HCT116 (cell line): ENCODE results near the gene UGT1A9. TPM values are rescaled to one million over a fixed set of nuclear protein-coding genes. Genes with fewer than 3 reads are reported as not detected.

Experiments
- ATAC-seq: fragments of 200-7000 bp; cut with Tn5 transposase; 2 replicates; pipeline ENCODE4 v1.9.1; 2020; ENCODE audit warnings: mild to moderate bottlenecking, moderate library complexity
- BruUV-seq: library from RNA; stranded (reverse); fragments of 400-500 nt; replicated peaks from 2 replicates; lab custom pipeline; 2021; lab: Mats Ljungman, UMichigan
- CTCF ChIA-PET: fragments of 300-600 bp; sonication (Branson Sonifier 250); formaldehyde crosslinking; loops from one replicate; lab custom pipeline; 2021; ENCODE audit warnings: antibody characterized with exemption; lab: Charles Lee
- POLR2A ChIA-PET: fragments of 300-600, 350-600 bp; sonication (Branson Sonifier 250); formaldehyde crosslinking; loops from one replicate; lab custom pipeline; 2021; ENCODE audit warnings: antibody characterized with exemption; lab: Charles Lee
- RAD21 ChIA-PET, 2 experiments: fragments of 300-600 bp; sonication (Branson Sonifier 250); formaldehyde crosslinking; loops; one replicate each; lab custom pipeline; 2023; ENCODE audit warnings: low total read pairs in 2 of 2; ENCODE audit not compliant: uncharacterized antibody in 2 of 2, unreplicated experiment in 2 of 2, low non-redundant PET in 1 of 2; lab: Charles Lee
- DNase-seq: peaks from one replicate; pipeline ENCODE4 v3.0.0-alpha.2; 2010; ENCODE audit warnings: low read depth, low spot score
- H2AFZ ChIP-seq: fragments of 200-600 bp; shearing (Covaris generic), sonication (generic); 2 replicates; pipeline ENCODE4 v1.6.1; 2017; ENCODE audit warnings: low read depth, mixed run types, mixed read lengths, antibody characterized with exemption, low read length; ENCODE audit not compliant: poor library complexity, severe bottlenecking
- H3K27ac ChIP-seq: 2 replicates; pipeline ENCODE4 v1.5.1; 2012; ENCODE audit warnings: low read depth, low read length
- H3K27me3 ChIP-seq: fragments of 200-600 bp; sonication (generic); 2 replicates; pipeline ENCODE4 v1.6.1; 2016; ENCODE audit warnings: mixed run types, low read length, mixed read lengths; ENCODE audit not compliant: insufficient read depth
- H3K36me3 ChIP-seq, 2 experiments: fragments of 200-500 bp in 1 of 2; fragments of 200-600 bp in 1 of 2; sonication (Bioruptor generic) in 1 of 2; sonication (generic) in 1 of 2; 2 replicates each; pipeline versions ENCODE4 v1.5.1 to v1.6.1; 2014 to 2016; ENCODE audit warnings: low read length in 2 of 2, inconsistent platforms in 1 of 2, mixed read lengths in 1 of 2, mixed run types in 1 of 2; ENCODE audit not compliant: insufficient read depth in 2 of 2, control insufficient read depth in 1 of 2
- H3K4me1 ChIP-seq, 2 experiments: fragments of 200-600 bp in 1 of 2; sonication (generic) in 1 of 2; 2 replicates each; pipeline versions ENCODE4 v1.5.1 to v1.6.1; 2012 to 2017; ENCODE audit warnings: low read length in 2 of 2, inconsistent platforms in 1 of 2, mild to moderate bottlenecking in 1 of 2, mixed read lengths in 1 of 2, mixed run types in 1 of 2, moderate library complexity in 1 of 2; ENCODE audit not compliant: insufficient read depth in 2 of 2, control insufficient read depth in 1 of 2
- H3K4me2 ChIP-seq: fragments of 200-600 bp; sonication (generic); 2 replicates; pipeline ENCODE4 v1.6.1; 2017; ENCODE audit warnings: mixed run types, low read length, mixed read lengths
- H3K4me3 ChIP-seq, 2 experiments: fragments of 200-600 bp in 1 of 2; sonication (generic) in 1 of 2; replicated peaks in 1 of 2; 2 replicates each; pipeline ENCODE4 v1.5.1; 2011 to 2016; ENCODE audit warnings: low read length in 2 of 2, control low read depth in 1 of 2, low read depth in 1 of 2, mild to moderate bottlenecking in 1 of 2, mixed read lengths in 1 of 2, mixed run types in 1 of 2
- H3K79me2 ChIP-seq: fragments of 200-600 bp; sonication (generic); 2 replicates; pipeline ENCODE4 v1.6.1; 2017; ENCODE audit warnings: mild to moderate bottlenecking, mixed run types, low read length, moderate library complexity, mixed read lengths; ENCODE audit not compliant: insufficient read depth
- H3K9ac ChIP-seq: fragments of 200-600 bp; sonication (generic); 2 replicates; pipeline ENCODE4 v1.6.1; 2016; ENCODE audit warnings: low read length, mixed read lengths
- H3K9me2 ChIP-seq: fragments of 200-600 bp; sonication (generic), shearing (Covaris generic); 2 replicates; pipeline ENCODE4 v1.6.1; 2017; ENCODE audit warnings: mixed run types, mild to moderate bottlenecking, moderate library complexity; ENCODE audit not compliant: insufficient read depth
- H3K9me3 ChIP-seq, 2 experiments: fragments of 200-500 bp in 1 of 2; fragments of 200-600 bp in 1 of 2; sonication (Bioruptor generic) in 1 of 2; sonication (generic) in 1 of 2; 2 replicates each; pipeline ENCODE4 v1.6.1; 2014 to 2017; ENCODE audit warnings: low read length in 2 of 2, mixed read lengths in 2 of 2, inconsistent platforms in 1 of 2, low read depth in 1 of 2, mild to moderate bottlenecking in 1 of 2, mixed run types in 1 of 2, moderate library complexity in 1 of 2; ENCODE audit not compliant: control insufficient read depth in 1 of 2, insufficient read depth in 1 of 2
- H4K20me1 ChIP-seq: fragments of 200-600 bp; sonication (generic), shearing (Covaris generic); 2 replicates; pipeline ENCODE4 v1.6.1; 2017; ENCODE audit warnings: mixed run types, mild to moderate bottlenecking, moderate library complexity; ENCODE audit not compliant: insufficient read depth
- CEBPB ChIP-seq: IDR thresholded peaks from 2 replicates; pipeline ENCODE4 v1.6.1; 2012; ENCODE audit warnings: low read depth
- EGR1 ChIP-seq: IDR thresholded peaks from 2 replicates; pipeline ENCODE4 v1.6.1; 2012; ENCODE audit warnings: low read depth
- ELF1 ChIP-seq: IDR thresholded peaks from 2 replicates; pipeline ENCODE4 v1.6.1; 2012; ENCODE audit warnings: low read depth, borderline replicate concordance
- EZH2 ChIP-seq: fragments of 200-600 bp; sonication (generic); IDR thresholded peaks from 2 replicates; pipeline ENCODE4 v1.6.1; 2017; ENCODE audit warnings: antibody characterized with exemption, mixed run types
- EZH2phosphoT487 ChIP-seq: fragments of 200-600 bp; IDR thresholded peaks from 2 replicates; pipeline ENCODE4 v1.6.1; 2018; ENCODE audit warnings: antibody characterized with exemption, borderline replicate concordance
- FOSL1 ChIP-seq: IDR thresholded peaks from 2 replicates; pipeline ENCODE4 v1.6.1; 2012; ENCODE audit warnings: low read depth
- POLR2A ChIP-seq: IDR thresholded peaks from 2 replicates; pipeline ENCODE4 v1.7.0; 2011; ENCODE audit warnings: borderline replicate concordance; ENCODE audit not compliant: insufficient read depth, insufficient read length; ENCODE audit errors: extremely low read depth
- POLR2AphosphoS5 ChIP-seq: IDR thresholded peaks from 2 replicates; pipeline ENCODE4 v1.6.1; 2011; ENCODE audit warnings: mild to moderate bottlenecking, low read depth, low read length, moderate library complexity
- RAD21 ChIP-seq: IDR thresholded peaks from 2 replicates; pipeline ENCODE4 v1.6.1; 2012; ENCODE audit warnings: low read depth, mild to moderate bottlenecking
- SIN3A ChIP-seq: IDR thresholded peaks from 2 replicates; pipeline ENCODE4 v1.6.1; 2012; ENCODE audit warnings: low read depth
- SP1 ChIP-seq: IDR thresholded peaks from 2 replicates; pipeline ENCODE4 v1.6.1; 2012; ENCODE audit warnings: low read depth
- SRF ChIP-seq: IDR thresholded peaks from 2 replicates; pipeline ENCODE4 v1.6.1; 2012; ENCODE audit warnings: low read depth
- TCF7L2 ChIP-seq: IDR thresholded peaks from 2 replicates; pipeline ENCODE4 v1.7.0; 2011; ENCODE audit warnings: borderline replicate concordance, inconsistent platforms; ENCODE audit not compliant: insufficient read depth, insufficient read length; ENCODE audit errors: extremely low read depth
- YY1 ChIP-seq: IDR thresholded peaks from 2 replicates; pipeline ENCODE4 v1.6.1; 2011; ENCODE audit warnings: low read length, low read depth, moderate library complexity, mild to moderate bottlenecking; ENCODE audit not compliant: insufficient replicate concordance; ENCODE audit errors: extremely low read depth
- ZFX ChIP-seq: fragments of 450-650 bp; IDR thresholded peaks from 2 replicates; pipeline ENCODE4 v1.6.1; 2017
- ZNF274 ChIP-seq: fragments of 200-500 bp; sonication (Bioruptor generic); IDR thresholded peaks from 2 replicates; pipeline ENCODE4 v1.6.1; 2014; ENCODE audit warnings: mild to moderate bottlenecking, low read depth, low read length, inconsistent platforms
- intact Hi-C: fragments of 100-400 bp; cut with micrococcal nuclease; formaldehyde crosslinking; loops from 2 replicates; pipeline ENCODE4 v1.10.0; 2022
- total RNA-seq: library from RNA; stranded (reverse); gene quantifications from one replicate; pipeline ENCODE4 v1.2.1, GENCODE V29; 2021; ENCODE audit not compliant: unreplicated experiment
- TF ChIP-seq, protein P1 (sequence below): IDR thresholded peaks from 2 replicates; pipeline ENCODE4 v1.6.1; 2012
- TF ChIP-seq, protein P2 (sequence below): IDR thresholded peaks from 2 replicates; pipeline ENCODE4 v1.6.1; 2012; ENCODE audit warnings: low read depth
- TF ChIP-seq, protein P3 (sequence below): IDR thresholded peaks from 2 replicates; pipeline ENCODE4 v1.6.1; 2011; ENCODE audit warnings: mild to moderate bottlenecking, low read length, moderate library complexity; ENCODE audit not compliant: insufficient replicate concordance; ENCODE audit errors: extremely low read depth
- TF ChIP-seq, protein P4 (sequence below): IDR thresholded peaks from 2 replicates; pipeline ENCODE4 v1.6.1; 2012

Gene UGT1A9
- total RNA-seq, 1 experiment from 2014 or later: not detected

DNA sequence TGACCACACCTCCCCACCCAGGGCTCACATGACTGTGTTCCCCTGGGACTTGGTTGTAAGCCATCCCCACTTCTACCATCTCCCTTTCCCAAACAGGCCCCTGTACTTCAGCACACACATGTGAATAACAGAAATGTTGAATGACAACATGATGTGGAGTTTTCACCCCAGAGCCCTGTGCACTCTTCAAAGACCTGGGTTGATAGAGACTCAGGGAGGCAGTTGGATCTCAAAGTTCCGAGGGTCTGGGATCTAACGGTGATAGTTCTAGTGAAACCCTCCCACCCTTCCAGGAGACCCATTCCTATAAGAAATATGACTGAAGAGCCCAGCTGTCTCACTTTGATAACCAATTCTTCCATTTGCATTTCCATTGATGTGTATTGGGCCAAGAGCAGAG, 106.3 kb downstream of the UGT1A9 start, which contains the start of gene MROH2A:
Gene MROH2A (plus strand): TSS at position 301 of the 400 bp plus-strand sequence. CDS start 1,029 bp downstream, outside the sequence.
- Histone ChIP-seq H3K27me3 (no peaks in the 10 kb centered on the region), H3K36me3 (no peaks in the 10 kb centered on the region), H4K20me1 (no peaks in the 10 kb centered on the region), H3K4me1 (no peaks in the 10 kb centered on the region), H3K4me3 (no peak within 1 kb of the TSS), H3K4me2 (no peak within 1 kb of the TSS), H3K9me2 (no peaks in the 10 kb centered on the region), H3K9me3 (no peaks in the 10 kb centered on the region)
- intact Hi-C loops: no loop called here
- BruUV-seq: no TSS peak
- ChIA-PET POLR2A (no interaction called here), CTCF (no interaction called here), RAD21 (no interaction called here)
- no peak for ATAC-seq
- no peak for TF ChIP-seq RAD21
- no peak for TF ChIP-seq ZNF274
- no peak for TF ChIP-seq ZFX
- TF ChIP-seq SP1: no peak
- TF ChIP-seq EZH2phosphoT487: no peak
- TF ChIP-seq ELF1: no peak
- TF ChIP-seq, protein P1, sequence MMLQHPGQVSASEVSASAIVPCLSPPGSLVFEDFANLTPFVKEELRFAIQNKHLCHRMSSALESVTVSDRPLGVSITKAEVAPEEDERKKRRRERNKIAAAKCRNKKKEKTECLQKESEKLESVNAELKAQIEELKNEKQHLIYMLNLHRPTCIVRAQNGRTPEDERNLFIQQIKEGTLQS: no peak
- no peak for TF ChIP-seq EZH2
- TF ChIP-seq, protein P2, sequence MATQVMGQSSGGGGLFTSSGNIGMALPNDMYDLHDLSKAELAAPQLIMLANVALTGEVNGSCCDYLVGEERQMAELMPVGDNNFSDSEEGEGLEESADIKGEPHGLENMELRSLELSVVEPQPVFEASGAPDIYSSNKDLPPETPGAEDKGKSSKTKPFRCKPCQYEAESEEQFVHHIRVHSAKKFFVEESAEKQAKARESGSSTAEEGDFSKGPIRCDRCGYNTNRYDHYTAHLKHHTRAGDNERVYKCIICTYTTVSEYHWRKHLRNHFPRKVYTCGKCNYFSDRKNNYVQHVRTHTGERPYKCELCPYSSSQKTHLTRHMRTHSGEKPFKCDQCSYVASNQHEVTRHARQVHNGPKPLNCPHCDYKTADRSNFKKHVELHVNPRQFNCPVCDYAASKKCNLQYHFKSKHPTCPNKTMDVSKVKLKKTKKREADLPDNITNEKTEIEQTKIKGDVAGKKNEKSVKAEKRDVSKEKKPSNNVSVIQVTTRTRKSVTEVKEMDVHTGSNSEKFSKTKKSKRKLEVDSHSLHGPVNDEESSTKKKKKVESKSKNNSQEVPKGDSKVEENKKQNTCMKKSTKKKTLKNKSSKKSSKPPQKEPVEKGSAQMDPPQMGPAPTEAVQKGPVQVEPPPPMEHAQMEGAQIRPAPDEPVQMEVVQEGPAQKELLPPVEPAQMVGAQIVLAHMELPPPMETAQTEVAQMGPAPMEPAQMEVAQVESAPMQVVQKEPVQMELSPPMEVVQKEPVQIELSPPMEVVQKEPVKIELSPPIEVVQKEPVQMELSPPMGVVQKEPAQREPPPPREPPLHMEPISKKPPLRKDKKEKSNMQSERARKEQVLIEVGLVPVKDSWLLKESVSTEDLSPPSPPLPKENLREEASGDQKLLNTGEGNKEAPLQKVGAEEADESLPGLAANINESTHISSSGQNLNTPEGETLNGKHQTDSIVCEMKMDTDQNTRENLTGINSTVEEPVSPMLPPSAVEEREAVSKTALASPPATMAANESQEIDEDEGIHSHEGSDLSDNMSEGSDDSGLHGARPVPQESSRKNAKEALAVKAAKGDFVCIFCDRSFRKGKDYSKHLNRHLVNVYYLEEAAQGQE: no peak
- no peak for TF ChIP-seq EGR1
- TF ChIP-seq, protein P3, sequence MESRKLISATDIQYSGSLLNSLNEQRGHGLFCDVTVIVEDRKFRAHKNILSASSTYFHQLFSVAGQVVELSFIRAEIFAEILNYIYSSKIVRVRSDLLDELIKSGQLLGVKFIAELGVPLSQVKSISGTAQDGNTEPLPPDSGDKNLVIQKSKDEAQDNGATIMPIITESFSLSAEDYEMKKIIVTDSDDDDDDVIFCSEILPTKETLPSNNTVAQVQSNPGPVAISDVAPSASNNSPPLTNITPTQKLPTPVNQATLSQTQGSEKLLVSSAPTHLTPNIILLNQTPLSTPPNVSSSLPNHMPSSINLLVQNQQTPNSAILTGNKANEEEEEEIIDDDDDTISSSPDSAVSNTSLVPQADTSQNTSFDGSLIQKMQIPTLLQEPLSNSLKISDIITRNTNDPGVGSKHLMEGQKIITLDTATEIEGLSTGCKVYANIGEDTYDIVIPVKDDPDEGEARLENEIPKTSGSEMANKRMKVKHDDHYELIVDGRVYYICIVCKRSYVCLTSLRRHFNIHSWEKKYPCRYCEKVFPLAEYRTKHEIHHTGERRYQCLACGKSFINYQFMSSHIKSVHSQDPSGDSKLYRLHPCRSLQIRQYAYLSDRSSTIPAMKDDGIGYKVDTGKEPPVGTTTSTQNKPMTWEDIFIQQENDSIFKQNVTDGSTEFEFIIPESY: no peak
- TF ChIP-seq YY1: no peak
- TF ChIP-seq SRF: no peak
- TF ChIP-seq SIN3A: no peak
- no peak for TF ChIP-seq FOSL1
- TF ChIP-seq POLR2A: no peak
- no peak for TF ChIP-seq TCF7L2
- TF ChIP-seq CEBPB: no peak
- TF ChIP-seq, protein P4, sequence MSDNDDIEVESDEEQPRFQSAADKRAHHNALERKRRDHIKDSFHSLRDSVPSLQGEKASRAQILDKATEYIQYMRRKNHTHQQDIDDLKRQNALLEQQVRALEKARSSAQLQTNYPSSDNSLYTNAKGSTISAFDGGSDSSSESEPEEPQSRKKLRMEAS: no peak
- no peak for TF ChIP-seq POLR2AphosphoS5
- TF ChIP-seq, all 23 proteins: peak for 0
- H3K79me2 ChIP-seq: no peaks in the 10 kb centered on the region
- no peak within 1 kb of the TSS for H2AFZ ChIP-seq
- H3K9ac ChIP-seq: no peak within 1 kb of the TSS
- no peak for DNase-seq
- no peak within 1 kb of the TSS for H3K27ac ChIP-seq
